ENCODE results near the gene SEMA3A. TPM values are rescaled to one million over a fixed set of nuclear protein-coding genes. Genes with fewer than 3 reads are reported as not detected.

Gene SEMA3A
- polyA plus RNA-seq, 4 donors: 2.4 to 11.4 TPM; not detected in 2

- no peaks in the 10 kb centered on the region for H3K36me3 ChIP-seq (ENCODE audit: control insufficient read depth in 3 of 3, insufficient read depth in 2 of 3, low read depth in 1 of 3, low read length in 3 of 3)
- no peaks in the 10 kb centered on the region for H3K9me3 ChIP-seq (ENCODE audit: control insufficient read depth in 2 of 2, insufficient read depth in 1 of 2, low read depth in 1 of 2, low read length in 1 of 2)
- 48 to 53% (median 49%) methylated on average over 4 of the region's 4 CpGs for WGBS, 3 donors
- no peak overlapping the region for H3K27ac ChIP-seq (ENCODE audit: low read depth in 1 of 3, low read length in 2 of 3)
- no peaks in the 10 kb centered on the region for H3K27me3 ChIP-seq (ENCODE audit: control insufficient read depth in 3 of 3, insufficient read depth in 3 of 3, low read length in 3 of 3)
- DNase-seq (no peak), FAIRE-seq (no peak)
- H3K4me3 ChIP-seq (ENCODE audit: low read depth in 1 of 3, low read length in 3 of 3): no peak overlapping the region
- no peaks in the 10 kb centered on the region for H3K4me1 ChIP-seq (ENCODE audit: control insufficient read depth in 3 of 3, insufficient read depth in 2 of 3, low read depth in 1 of 3, low read length in 2 of 3)
Measured at GRCh38 chr7:83921941-83922607, 272.5 kb downstream of the SEMA3A start.

GRCh38 chr7:83921271-83921940 lies 273.2 kb downstream of the SEMA3A start:
- FAIRE-seq (no peak), DNase-seq (no peak)
- no peak overlapping the region for H3K27ac ChIP-seq (ENCODE audit: low read depth in 1 of 3, low read length in 2 of 3)
- no peaks in the 10 kb centered on the region for H3K36me3 ChIP-seq (ENCODE audit: control insufficient read depth in 3 of 3, insufficient read depth in 2 of 3, low read depth in 1 of 3, low read length in 3 of 3)
- no peaks in the 10 kb centered on the region for H3K4me1 ChIP-seq (ENCODE audit: control insufficient read depth in 3 of 3, insufficient read depth in 2 of 3, low read depth in 1 of 3, low read length in 2 of 3)
- H3K4me3 ChIP-seq (ENCODE audit: low read depth in 1 of 3, low read length in 3 of 3): no peak overlapping the region
- no peaks in the 10 kb centered on the region for H3K9me3 ChIP-seq (ENCODE audit: control insufficient read depth in 2 of 2, insufficient read depth in 1 of 2, low read depth in 1 of 2, low read length in 1 of 2)
- no peaks in the 10 kb centered on the region for H3K27me3 ChIP-seq (ENCODE audit: control insufficient read depth in 3 of 3, insufficient read depth in 3 of 3, low read length in 3 of 3)
- WGBS, 3 donors: 53 to 59% (median 53%) methylated on average over 1 of the region's 1 CpG

DNA sequence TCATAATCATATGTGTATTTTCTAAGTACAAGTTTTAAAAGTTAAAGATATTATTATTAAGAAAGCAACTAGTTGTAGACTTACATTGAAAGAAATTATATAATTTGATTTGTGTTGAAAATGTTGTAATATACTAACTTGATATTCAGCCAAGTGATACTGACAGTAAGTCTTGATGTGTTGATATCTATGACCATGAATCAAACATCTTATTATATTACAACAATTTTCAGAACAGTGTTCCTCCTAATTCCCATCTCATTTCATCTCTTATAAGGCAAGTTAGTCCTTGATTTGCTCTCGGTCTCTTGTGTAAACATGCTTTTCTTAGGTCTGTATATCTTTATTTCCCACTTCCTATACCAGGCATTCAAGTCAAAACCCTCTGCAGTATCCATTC lies 276.4 kb downstream of the SEMA3A start:
- no peaks in the 10 kb centered on the region for H3K27me3 ChIP-seq (ENCODE audit: control insufficient read depth in 3 of 3, insufficient read depth in 3 of 3, low read length in 3 of 3)
- no peak overlapping the region for H3K27ac ChIP-seq (ENCODE audit: low read depth in 1 of 3, low read length in 2 of 3)
- no peak for DNase-seq
- H3K9me3 ChIP-seq (ENCODE audit: control insufficient read depth in 2 of 2, insufficient read depth in 1 of 2, low read depth in 1 of 2, low read length in 1 of 2): no peaks in the 10 kb centered on the region
- no peaks in the 10 kb centered on the region for H3K4me1 ChIP-seq (ENCODE audit: control insufficient read depth in 3 of 3, insufficient read depth in 2 of 3, low read depth in 1 of 3, low read length in 2 of 3)
- no peak overlapping the region for H3K4me3 ChIP-seq (ENCODE audit: low read depth in 1 of 3, low read length in 3 of 3)
- no peaks in the 10 kb centered on the region for H3K36me3 ChIP-seq (ENCODE audit: control insufficient read depth in 3 of 3, insufficient read depth in 2 of 3, low read depth in 1 of 3, low read length in 3 of 3)
- no peak for FAIRE-seq
- 35 to 52% (median 37%) methylated on average over 1 of the region's 1 CpG for WGBS, 3 donors

DNA sequence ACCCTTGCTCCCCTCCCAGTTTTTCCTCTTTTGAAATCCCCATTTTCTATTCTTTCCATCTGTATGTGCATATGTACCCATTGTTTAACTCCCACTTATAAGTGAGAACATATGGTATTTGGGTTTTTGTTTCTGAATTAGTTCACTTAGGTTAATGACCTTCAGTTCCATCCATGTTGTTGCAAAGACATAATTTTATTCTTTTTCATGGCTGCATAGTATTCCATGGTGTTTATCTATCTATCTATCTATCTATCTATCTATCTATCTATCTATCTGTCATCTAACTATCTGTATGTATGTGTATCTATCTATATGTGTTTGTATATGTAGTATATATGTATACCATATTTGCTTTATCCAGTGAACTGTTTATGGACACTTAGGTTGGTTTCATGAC lies 281.4 kb downstream of the SEMA3A start:
- Histone ChIP-seq H3K36me3 (ENCODE audit: control insufficient read depth in 3 of 3, insufficient read depth in 2 of 3, low read depth in 1 of 3, low read length in 3 of 3) (no peaks in the 10 kb centered on the region), H3K4me3 (ENCODE audit: low read depth in 1 of 3, low read length in 3 of 3) (no peak overlapping the region), H3K27ac (ENCODE audit: low read depth in 1 of 3, low read length in 2 of 3) (no peak overlapping the region), H3K4me1 (ENCODE audit: control insufficient read depth in 3 of 3, insufficient read depth in 2 of 3, low read depth in 1 of 3, low read length in 2 of 3) (no peaks in the 10 kb centered on the region), H3K27me3 (ENCODE audit: control insufficient read depth in 3 of 3, insufficient read depth in 3 of 3, low read length in 3 of 3) (no peaks in the 10 kb centered on the region), H3K9me3 (ENCODE audit: control insufficient read depth in 2 of 2, insufficient read depth in 1 of 2, low read depth in 1 of 2, low read length in 1 of 2) (no peaks in the 10 kb centered on the region)
- DNase-seq (no peak), FAIRE-seq (no peak)

- no peak overlapping the region for H3K4me3 ChIP-seq (ENCODE audit: low read depth in 1 of 3, low read length in 3 of 3)
- H3K36me3 ChIP-seq (ENCODE audit: control insufficient read depth in 3 of 3, insufficient read depth in 2 of 3, low read depth in 1 of 3, low read length in 3 of 3): no peaks in the 10 kb centered on the region
- no peaks in the 10 kb centered on the region for H3K9me3 ChIP-seq (ENCODE audit: control insufficient read depth in 2 of 2, insufficient read depth in 1 of 2, low read depth in 1 of 2, low read length in 1 of 2)
- no peak overlapping the region for H3K27ac ChIP-seq (ENCODE audit: low read depth in 1 of 3, low read length in 2 of 3)
- WGBS, 3 donors: 74 to 81% (median 76%) methylated on average over 2 of the region's 2 CpGs
- no peak for DNase-seq
- FAIRE-seq: no peak
- no peaks in the 10 kb centered on the region for H3K4me1 ChIP-seq (ENCODE audit: control insufficient read depth in 3 of 3, insufficient read depth in 2 of 3, low read depth in 1 of 3, low read length in 2 of 3)
- H3K27me3 ChIP-seq (ENCODE audit: control insufficient read depth in 3 of 3, insufficient read depth in 3 of 3, low read length in 3 of 3): no peaks in the 10 kb centered on the region
Measured at GRCh38 chr7:83908526-83908925, 286.1 kb downstream of the SEMA3A start.
